Lung (tissue), 12 donors: ENCODE results near the gene PSPH. TPM values are rescaled to one million over a fixed set of nuclear protein-coding genes. Genes with fewer than 3 reads are reported as not detected.
A peak's percentile ranks its signal among the peaks of the same experiment; 100 is the strongest.
"Not testable (repeated sequence)": the region's sequence is repeated elsewhere in the genome, so short reads cannot be mapped to it uniquely, and the experiment has no call there.

ENCODE experiments used
- ATAC-seq: fragments of 200-7000 bp; cut with Tn5 transposase; one replicate; pipeline ENCODE4 v1.9.1; 2020; ENCODE audit warnings: moderate number of reproducible peaks; ENCODE audit not compliant: insufficient read depth, low FRiP score
- DNase-seq, 3 donors: peaks; one replicate each; pipeline ENCODE4 v3.0.0-alpha.2; 2013 to 2017
- H3K27ac ChIP-seq, 2 donors: one replicate each; pipeline ENCODE4 v1.5.1; 2013; ENCODE audit warnings: mild to moderate bottlenecking in 2 of 2, moderate library complexity in 2 of 2, control low read depth in 1 of 2, inconsistent platforms in 1 of 2, low read depth in 1 of 2, low read length in 1 of 2
- H3K27me3 ChIP-seq, 3 donors: one replicate each; pipeline ENCODE4 v1.5.1; 2013; ENCODE audit warnings: low read length in 2 of 3; ENCODE audit not compliant: control insufficient read depth in 3 of 3, insufficient read depth in 3 of 3
- H3K36me3 ChIP-seq, 4 donors: one replicate each; pipeline ENCODE4 v1.5.1; 2013; ENCODE audit warnings: low read length in 4 of 4, mild to moderate bottlenecking in 1 of 4, moderate library complexity in 1 of 4; ENCODE audit not compliant: control insufficient read depth in 4 of 4, insufficient read depth in 4 of 4
- H3K4me1 ChIP-seq, 5 donors: one replicate each; pipeline ENCODE4 v1.5.1; 2013; ENCODE audit warnings: low read length in 5 of 5, mild to moderate bottlenecking in 2 of 5, moderate library complexity in 1 of 5; ENCODE audit not compliant: control insufficient read depth in 5 of 5, insufficient read depth in 5 of 5
- H3K4me3 ChIP-seq: one replicate; pipeline ENCODE4 v1.5.1; 2013; ENCODE audit warnings: mild to moderate bottlenecking, control low read depth, moderate library complexity
- H3K9ac ChIP-seq, 2 donors: one replicate each; pipeline ENCODE4 v1.5.1; 2013; ENCODE audit warnings: low read length in 2 of 2, control low read depth in 1 of 2; ENCODE audit not compliant: insufficient read depth in 1 of 2
- H3K9me3 ChIP-seq, 4 donors: one replicate each; pipeline ENCODE4 v1.5.1; 2013; ENCODE audit warnings: low read length in 3 of 4, mild to moderate bottlenecking in 1 of 4, moderate library complexity in 1 of 4; ENCODE audit not compliant: control insufficient read depth in 4 of 4, insufficient read depth in 3 of 4
- CTCF ChIP-seq: IDR thresholded peaks from 2 replicates; pipeline ENCODE4 v1.5.1; 2012; ENCODE audit warnings: mild to moderate bottlenecking; ENCODE audit errors: control extremely low read depth, extremely low read depth
- WGBS, 2 donors: extraction: QIAGEN DNeasy Blood & Tissue Kit; methylation state at CpG; one replicate each; pipeline ENCODE4 v1.1.7; 2013; 5-methylcytosine and 5-hydroxymethylcytosine counted together
- polyA plus RNA-seq, 2 donors: library from polyadenylated mRNA; stranded (reverse); fragments of 200-250 nt; gene quantifications; one replicate each; pipeline ENCODE4 v1.2.1, GENCODE V29; 2013
- total RNA-seq, 2 donors: library from RNA; depleted of rRNA in 1 of 2; stranded (reverse); fragments of >200 nt in 1 of 2; gene quantifications; one replicate each; pipeline ENCODE4 v1.2.1, GENCODE V29; 2014 to 2021
- donor health status: control.
- donor health status: control.
- donor health status: Bipolar disorder and iron deficiency.
- donor health status: healthy.
- donor health status: DM: yes; HTN: yes; CAD: no.

PSPH gene
- total and polyA plus RNA-seq, 4 donors, result 5.9 to 18.5 (median 12.3) TPM

GRCh38 chr7:56081626-56082340, 30.5 kb upstream of the PSPH start:
- ATAC-seq (no peak), DNase-seq (no peak)
- peaks cover 0 to 23% (median 7%) of the 10 kb centered on the region in 5 donors for H3K4me1 ChIP-seq
- H3K9ac ChIP-seq, result no peak overlapping the region
- no peak overlapping the region for H3K4me3 ChIP-seq
- WGBS, 2 donors, result 94 to 96% methylated on average over 29 of the region's 29 CpGs
- H3K36me3 ChIP-seq, result peaks cover 0 to 31% (median 2%) of the 10 kb centered on the region in 4 donors
- TF ChIP-seq CTCF, result no peak
- H3K27me3 ChIP-seq, result no peaks in the 10 kb centered on the region
- no peaks in the 10 kb centered on the region for H3K9me3 ChIP-seq
- H3K27ac ChIP-seq, result no peak overlapping the region

GRCh38 chr7:56080726-56081435, 29.6 kb upstream of the PSPH start:
- 94% methylated on average over 28 of the region's 28 CpGs for WGBS, 2 donors

GRCh38 chr7:56079450-56080185, 28.4 kb upstream of the PSPH start:
- DNase-seq (peak; percentile 87 to 94 (median 88)), ATAC-seq (no peak)
- peak overlapping the region; percentile 20 to 53 for H3K27ac ChIP-seq
- WGBS, 2 donors, result 53 to 61% methylated on average over 12 of the region's 12 CpGs
- no peaks in the 10 kb centered on the region for H3K27me3 ChIP-seq
- peak overlapping the region; percentile 7 to 25 for H3K9ac ChIP-seq
- H3K4me3 ChIP-seq, result no peak overlapping the region
- no peak for TF ChIP-seq CTCF
- no peaks in the 10 kb centered on the region for H3K9me3 ChIP-seq
- peaks cover 0 to 23% (median 7%) of the 10 kb centered on the region in 5 donors for H3K4me1 ChIP-seq
- peaks cover 0 to 35% (median 0%) of the 10 kb centered on the region in 4 donors for H3K36me3 ChIP-seq

More at GRCh38 chr7:56080726-56081435, 29.6 kb upstream of the PSPH start:
- H3K9ac ChIP-seq, DNase-seq, H3K9me3 ChIP-seq, ATAC-seq, H3K27me3 ChIP-seq, H3K4me3 ChIP-seq, H3K27ac ChIP-seq: not testable (repeated sequence)
- H3K4me1 ChIP-seq, result peaks cover 0 to 23% (median 7%) of the 10 kb centered on the region in 5 donors
- peaks cover 0 to 35% (median 0%) of the 10 kb centered on the region in 4 donors for H3K36me3 ChIP-seq
